GM21447 (cell line): Measurements from ENCODE around the gene HCAR1.
A peak's percentile ranks its signal among the peaks of the same experiment; 100 is the strongest.
"Not testable (repeated sequence)": the region's sequence is repeated elsewhere in the genome, so short reads cannot be mapped to it uniquely, and the experiment has no call there.

Source experiments
- ATAC-seq: cut with Tn5 transposase; IDR thresholded peaks from one replicate; pipeline ENCODE4 v1.9.1; 2021; ENCODE audit not compliant: unreplicated experiment

The HCAR1 gene, protein sequence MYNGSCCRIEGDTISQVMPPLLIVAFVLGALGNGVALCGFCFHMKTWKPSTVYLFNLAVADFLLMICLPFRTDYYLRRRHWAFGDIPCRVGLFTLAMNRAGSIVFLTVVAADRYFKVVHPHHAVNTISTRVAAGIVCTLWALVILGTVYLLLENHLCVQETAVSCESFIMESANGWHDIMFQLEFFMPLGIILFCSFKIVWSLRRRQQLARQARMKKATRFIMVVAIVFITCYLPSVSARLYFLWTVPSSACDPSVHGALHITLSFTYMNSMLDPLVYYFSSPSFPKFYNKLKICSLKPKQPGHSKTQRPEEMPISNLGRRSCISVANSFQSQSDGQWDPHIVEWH

DNA sequence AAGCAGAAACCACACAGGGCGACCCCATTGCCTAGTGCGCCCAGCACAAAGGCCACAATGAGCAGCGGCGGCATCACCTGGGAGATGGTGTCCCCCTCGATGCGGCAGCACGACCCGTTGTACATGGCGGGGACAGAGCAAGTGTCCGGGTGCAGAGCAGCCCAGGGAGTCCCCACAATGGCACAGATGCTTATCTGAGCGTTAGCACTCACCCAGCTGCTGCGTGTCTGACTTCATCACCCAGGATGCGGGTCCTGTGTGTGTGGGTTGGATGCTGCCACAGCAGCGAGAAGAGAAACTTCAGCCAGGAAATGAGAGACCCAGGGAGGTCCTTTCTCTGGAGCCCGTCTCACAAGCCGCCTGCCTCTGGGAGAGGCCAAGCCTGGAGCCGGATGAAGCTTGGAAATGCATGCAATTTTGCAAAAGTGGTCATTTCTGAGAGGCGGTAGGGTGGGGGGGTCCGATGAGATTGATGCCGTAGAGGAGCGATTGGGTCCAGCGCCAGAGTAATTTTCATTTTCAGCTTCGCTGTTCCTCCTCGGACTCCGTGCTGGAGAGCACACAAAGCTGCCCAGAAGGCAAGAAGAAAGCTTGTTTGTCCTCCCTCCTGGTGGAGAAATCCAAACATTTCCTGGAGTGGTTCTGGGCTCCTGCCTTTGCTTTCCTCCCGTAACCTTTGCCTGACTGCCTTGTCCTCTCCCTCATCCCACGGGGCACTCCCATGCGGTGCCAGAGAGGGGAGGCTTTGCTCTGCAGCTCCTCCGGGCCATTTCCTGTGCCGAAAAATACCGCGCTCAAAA is at the start of gene HCAR1:
HCAR1 (minus strand) TSS at position 630 of the 800 bp plus-strand sequence; CDS start at position 125, 505 bp downstream.
- no peak for ATAC-seq

DNA sequence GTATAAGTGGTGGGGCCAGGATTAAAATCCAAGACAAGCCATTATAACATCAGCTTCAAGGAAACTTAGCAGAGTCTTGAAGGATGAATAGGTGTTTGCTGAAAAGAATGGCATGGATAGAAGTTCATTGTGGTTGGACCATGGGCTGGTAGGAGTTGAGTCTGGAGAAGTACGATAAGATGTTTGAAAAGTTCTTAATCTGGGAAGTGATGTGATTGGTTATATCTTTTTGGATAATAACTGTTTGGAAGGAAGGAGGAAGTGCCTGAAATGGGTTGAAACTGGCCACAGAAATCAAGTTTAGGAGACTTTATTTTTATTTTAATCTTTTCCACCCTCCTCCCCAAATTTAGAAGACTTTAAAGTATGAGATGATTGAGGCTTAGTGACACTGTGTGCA is 26.9 kb upstream of the HCAR1 start:
- no peak for ATAC-seq

DNA sequence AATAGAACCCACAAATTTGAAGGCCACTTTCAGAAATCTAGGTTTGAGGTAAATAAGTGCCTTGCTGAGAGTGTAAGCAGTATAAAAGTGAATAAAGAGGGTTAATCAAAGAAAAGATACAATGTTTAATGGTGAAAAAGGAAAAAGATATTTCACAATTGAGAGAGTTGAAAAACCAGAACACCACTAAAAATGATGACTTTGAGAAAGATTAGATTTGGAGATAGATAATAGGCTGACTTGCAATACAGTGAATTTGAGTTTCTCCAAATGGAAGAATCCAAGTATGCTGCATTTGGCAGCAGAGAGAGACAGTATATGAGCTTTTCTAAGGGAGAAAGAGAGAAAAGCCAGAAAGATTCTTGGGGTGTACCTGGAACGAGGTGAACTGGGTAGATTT is 24.1 kb upstream of the HCAR1 start:
- ATAC-seq, result no peak

DNA sequence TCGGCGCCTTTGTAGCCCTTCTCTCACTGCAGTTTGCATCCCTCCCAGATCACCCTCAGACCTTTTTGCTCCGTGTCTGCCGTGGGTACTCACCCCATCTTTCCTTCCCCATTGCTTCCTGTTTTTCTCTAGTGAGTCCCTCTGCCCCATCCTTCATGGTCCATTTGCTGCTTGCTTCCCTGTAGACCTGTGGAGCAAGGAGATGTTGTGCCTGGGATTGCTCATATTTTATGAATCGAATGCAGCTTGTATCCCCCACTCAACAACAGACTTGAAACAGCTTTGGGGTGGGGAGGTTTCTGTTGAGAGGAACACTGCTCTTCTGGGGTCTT is 22.6 kb upstream of the HCAR1 start:
- no peak for ATAC-seq

DNA sequence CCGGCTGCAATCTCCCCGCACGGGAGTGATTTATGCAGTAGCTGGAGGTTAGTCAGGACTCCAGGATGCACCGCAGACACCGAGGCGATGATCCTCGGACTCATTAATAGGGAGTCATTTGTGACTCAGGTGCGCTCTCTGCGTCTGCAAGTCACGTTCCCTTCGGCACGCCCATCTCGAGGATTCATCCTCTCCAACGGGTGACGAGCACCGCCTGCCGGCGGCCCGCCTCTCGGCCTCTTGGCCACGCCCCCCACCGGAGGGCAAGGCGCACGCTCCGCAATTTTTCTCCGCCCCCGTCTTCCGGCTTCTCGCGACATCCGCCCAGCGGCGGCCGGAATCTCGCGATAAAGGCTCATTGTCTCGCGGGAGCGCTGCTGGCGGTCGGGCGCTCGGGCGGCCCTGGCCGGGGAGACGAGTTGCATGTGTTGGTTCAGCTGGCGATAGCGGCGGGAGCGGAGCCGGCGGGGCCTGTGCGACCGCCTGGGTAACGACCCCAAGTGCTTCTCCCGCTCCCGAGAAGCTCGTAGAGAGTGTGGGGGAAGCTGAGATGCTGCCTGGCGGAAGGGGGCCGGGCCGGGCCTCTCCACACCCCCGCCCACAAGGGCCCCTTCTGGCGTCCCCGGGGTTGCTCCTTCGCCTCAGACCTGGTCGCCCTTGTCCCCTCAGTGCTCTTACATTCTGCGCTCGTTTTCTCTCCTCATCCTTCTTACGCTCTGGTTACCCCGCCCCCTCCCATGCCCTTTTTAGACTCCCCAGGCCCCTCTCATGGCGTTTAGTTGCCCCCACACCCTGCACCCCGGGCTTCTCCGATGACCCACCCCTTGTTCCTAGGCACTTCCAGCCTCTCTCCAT is 22.0 kb upstream of the HCAR1 start, which contains the start of gene DENR:
DENR (plus strand) TSS at position 361 of the 855 bp plus-strand sequence. CDS start 878 bp downstream, outside the sequence.
- peak; percentile 92 for ATAC-seq

DNA sequence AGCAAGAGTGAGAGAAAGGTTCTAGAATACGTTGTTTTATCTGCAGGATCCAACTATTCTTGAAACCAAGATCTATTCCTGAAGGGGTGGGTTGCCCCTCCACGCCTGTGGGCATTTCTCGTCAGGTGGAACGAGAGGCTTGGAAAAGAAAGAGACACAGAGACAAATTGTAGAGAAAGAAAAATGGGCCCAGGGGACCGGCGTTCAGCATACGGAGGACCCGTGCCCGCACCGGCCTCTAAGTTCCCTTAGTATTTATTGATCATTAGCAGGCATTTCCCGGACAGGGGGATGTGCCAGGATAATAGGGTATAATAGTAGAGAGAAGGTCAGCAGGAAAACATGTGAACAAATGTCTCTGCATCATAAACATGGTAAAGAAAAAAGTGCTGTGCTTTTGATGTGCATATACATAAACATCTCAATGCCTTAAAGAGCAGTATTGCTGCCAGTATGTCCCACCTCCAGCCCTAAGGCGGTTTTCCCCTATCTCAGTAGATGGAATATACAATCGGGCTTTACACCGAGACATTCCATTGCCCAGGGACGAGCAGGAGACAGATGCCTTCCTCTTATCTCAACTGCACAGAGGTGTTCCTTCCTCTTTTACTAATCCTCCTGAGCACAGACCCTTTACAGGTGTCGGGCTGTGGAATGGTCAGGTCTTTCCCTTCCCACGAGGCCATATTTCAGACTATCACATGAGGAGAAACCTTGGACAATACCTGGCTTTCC is 20.3 kb upstream of the HCAR1 start:
- not testable (repeated sequence) for ATAC-seq

DNA sequence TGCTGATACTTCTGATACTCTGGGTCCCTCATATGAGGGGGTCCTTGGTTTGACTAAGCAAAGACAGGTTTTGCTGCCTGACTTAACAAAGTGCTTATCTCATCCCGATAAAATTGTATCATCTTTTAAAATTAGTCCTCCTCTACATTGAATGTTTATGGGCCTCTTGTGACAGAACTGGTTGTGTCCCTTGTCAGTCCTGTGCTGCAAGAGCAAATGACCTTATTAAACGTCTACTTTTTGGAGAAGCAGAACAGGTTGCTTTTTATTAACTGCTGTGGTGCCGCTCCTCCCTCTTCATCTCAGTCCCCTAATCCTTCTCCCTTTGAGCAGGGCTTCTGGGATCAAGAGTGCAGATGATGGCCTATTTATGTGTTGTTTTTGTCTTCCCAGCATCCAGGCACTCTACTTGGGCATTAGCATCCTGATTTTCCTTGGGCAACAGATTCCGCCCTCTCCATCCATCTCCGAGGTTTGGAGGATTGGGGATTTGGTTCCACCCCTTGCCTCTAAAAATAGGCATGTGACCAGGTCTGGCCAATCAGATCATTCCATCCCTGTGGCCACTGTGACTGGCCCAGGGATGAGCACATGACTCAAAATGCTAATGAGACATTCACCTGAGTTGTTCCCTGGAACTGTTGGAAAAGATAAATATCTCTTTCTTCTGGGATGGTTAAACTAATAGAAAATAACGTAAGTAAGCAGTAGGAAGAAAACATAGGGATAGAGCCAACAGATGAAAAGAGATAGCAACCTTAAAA is 19.1 kb upstream of the HCAR1 start:
- no peak for ATAC-seq

DNA sequence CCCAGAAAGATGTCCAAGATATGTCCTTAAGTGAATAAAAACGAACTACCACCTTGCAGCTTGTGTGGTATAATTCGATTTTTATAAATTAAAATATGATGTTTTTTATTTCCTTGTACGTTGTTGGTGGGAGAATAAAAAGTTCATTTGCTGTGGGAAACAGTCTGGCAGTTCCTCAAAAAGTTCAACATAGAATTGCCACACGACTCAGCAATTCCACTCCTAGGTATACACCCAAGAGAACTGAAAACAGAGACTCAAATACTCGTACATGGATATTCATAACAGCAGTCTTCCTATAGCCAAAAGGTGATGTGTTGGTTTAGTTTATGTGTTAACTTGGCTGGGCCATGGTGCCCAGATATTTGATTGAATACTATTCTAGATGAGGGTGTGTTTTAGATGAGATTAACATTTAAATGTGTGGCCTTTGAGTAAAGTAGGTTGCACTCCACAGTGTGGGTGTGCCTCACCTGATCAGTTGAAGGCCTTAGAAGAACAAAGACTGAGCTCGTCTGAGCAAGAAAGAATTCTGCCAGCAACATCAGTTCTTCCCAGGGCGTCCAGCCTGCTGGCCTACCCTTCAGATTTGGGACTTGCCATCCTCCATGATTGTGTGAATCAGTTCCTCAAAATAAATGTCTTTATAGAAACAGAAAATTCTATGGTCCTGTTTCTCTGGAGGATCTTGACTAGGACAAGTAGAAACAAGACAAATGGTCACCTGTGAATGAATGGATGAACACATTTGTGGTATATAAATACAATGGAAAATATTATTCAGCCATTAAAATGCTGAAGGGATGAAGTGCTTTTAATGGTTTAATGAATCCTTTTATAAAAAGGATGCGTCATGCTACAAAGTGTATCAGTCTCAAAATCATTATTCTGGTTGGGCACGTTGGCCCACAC is 16.8 kb upstream of the HCAR1 start:
- no peak for ATAC-seq

DNA sequence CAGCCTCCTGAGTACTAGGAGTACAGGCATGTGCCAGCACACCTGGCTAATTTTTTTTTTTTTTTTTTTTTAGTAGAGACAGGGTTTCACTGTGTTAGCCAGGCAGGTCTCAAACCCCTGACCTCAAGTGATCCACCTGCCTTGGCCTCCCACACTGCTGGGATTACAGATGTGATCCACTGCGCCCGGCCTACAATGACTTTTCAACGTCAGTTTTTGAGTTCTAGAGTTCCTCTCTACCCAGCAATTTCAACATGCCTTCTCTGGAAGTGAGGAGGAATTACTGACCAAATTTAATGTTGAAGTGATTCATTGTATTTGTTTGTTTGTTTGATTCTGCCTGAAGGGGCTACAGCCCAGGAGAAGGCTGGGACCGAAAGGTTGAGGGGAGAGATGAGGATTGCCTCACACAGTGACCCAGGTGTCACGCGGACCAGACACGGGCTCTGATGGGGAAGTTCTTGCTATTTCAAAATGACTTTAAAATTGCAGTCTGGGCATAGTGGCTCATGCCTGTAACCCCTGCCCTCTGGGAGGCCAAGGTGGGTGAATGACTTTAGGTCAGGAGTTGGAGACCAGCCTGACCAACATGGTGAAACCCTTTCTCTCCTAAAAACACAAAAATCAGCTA is 13.4 kb upstream of the HCAR1 start:
- ATAC-seq, result no peak

DNA sequence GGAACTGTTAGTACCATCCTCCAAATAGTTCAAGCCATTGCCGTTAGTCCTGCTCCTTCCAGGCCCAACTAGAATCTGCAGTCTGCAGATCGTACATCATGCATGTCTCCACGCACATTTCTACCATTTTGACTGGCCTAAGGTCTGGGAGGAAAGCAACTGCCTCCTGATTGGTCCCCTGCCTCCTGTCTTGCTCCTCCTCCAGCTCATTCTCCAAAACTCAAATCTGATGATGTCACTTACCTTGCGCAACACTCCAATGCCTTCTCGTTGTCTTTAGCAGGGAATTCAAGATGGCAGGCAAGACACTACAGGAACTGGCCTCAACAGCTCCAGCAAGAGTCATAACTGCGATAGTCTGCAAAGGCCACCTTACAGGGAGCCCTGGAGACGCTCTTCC is 9.7 kb upstream of the HCAR1 start:
- ATAC-seq, result no peak

DNA sequence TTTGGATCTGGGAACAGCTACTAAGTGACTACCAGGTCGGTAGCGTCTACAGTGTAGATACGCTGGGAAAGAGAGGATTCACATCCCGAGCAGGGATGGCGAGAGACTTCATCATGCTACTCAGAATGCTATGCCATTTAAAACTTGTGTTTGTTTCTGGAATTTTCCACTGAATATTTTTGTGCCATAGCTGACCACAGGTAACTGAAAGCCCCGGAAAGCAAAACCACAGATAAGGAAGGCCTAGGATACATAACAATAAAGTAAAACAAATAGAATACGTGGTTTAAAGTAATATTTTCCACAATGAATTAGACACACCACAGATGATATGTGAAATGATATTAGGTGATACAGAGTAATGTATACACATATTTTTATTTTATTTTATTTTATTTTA is 7.9 kb upstream of the HCAR1 start:
- no peak for ATAC-seq

DNA sequence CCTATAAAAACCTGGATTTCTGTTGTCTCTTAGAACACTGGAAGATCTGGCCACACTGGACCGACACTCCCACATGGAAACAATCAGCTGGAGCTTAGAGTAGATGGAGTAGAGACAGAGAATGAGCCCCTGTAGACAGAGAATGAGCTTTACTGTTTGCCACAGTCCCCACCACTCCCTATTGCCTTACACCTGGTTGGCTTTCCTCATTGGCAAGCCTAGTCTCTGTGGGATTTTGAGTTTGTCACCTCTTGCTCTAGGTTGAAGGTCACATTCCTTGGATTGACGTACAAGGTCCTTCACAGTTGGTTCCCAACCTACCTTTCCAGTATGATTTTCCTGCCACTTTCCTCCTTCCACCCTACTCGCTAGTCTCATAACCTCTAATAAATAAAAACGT is 2.0 kb upstream of the HCAR1 start:
- no peak for ATAC-seq

DNA sequence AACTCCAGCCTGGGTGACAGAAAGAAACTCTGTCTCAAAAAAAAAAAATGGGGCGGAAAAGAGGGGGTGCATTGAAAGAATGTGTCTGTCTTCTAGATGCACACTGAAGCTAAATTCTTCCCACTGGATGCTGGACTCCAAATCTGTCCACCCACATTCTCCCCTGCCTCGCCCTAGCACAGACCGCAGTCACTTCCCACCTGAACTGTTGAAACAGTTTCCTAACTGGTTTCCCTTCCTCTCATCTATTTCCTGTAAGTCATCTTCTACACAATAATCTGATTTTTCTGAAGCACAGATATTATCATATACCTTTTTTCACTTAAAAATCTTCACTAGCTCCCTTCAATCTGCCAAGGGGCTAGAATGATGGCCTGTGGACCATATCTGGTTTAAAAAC is 1.5 kb upstream of the HCAR1 start:
- ATAC-seq, result no peak

DNA sequence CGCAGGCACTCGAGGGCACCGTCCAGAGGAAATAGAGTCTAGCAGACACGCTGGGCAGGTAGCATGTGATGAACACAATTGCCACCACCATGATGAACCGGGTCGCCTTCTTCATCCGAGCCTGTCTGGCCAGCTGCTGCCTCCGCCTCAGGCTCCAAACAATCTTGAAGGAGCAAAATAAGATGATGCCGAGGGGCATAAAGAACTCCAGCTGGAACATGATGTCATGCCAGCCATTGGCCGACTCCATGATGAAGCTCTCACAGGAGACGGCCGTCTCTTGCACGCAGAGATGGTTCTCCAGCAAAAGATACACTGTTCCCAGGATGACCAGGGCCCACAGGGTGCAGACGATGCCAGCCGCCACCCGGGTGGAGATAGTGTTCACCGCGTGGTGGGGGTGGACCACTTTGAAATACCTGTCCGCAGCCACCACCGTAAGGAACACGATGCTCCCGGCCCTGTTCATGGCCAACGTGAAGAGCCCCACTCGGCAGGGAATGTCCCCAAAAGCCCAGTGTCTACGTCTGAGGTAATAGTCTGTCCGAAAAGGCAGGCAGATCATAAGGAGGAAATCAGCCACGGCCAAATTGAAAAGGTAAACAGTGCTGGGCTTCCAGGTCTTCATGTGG is 945 bp downstream of the HCAR1 start:
- ATAC-seq, result no peak

DNA sequence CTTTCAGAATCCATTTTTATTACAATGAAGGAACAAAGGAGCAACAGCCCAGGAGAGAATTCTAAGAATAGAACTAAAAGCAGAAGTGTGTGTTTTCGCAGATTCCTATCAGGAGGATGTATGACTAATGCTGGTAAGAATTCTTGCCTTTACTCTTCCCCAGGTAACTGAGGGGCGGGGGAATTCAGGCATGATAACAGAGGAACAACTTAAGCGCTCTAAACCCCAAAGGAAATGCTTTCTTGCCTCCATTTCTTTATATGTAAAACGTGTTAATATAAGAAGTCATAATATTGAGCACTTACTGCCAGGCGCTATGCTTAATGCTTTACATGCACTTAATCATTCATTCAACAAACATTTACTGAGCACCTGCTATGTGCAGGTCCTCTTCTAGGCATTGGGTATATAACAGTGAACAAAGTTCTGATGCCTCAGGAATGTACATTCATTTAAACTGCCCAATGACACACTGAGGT is 4.5 kb downstream of the HCAR1 start:
- ATAC-seq, result no peak

DNA sequence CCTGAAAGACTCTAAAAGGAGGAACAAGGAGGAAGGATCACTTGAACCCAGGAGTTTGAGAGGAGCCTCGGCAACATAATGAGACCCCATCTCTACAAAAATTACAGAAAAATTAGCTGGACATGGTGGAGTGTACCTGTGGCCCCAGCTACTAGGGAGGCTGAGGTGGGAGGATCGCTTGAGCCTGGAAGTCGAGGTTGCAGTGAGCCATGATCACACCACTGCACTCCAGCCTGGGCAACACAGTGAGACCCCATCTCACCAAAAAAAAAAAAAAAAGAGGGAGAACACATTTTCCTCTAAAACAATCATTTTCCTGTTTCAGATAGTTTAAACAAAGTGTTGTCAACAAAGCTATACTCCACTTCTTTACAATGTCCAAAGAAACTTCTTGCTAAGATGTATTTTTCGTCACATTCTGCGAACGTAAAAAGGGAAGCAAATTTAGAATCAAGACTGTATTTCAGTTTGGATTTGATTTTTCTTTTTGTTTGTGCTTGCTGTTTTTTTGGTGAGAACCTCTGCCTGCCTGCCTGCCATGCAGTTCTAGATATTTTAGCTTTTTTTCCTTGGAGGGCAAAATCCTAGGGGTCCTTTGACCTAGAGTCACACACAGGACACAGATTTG is 5.1 kb downstream of the HCAR1 start:
- no peak for ATAC-seq

DNA sequence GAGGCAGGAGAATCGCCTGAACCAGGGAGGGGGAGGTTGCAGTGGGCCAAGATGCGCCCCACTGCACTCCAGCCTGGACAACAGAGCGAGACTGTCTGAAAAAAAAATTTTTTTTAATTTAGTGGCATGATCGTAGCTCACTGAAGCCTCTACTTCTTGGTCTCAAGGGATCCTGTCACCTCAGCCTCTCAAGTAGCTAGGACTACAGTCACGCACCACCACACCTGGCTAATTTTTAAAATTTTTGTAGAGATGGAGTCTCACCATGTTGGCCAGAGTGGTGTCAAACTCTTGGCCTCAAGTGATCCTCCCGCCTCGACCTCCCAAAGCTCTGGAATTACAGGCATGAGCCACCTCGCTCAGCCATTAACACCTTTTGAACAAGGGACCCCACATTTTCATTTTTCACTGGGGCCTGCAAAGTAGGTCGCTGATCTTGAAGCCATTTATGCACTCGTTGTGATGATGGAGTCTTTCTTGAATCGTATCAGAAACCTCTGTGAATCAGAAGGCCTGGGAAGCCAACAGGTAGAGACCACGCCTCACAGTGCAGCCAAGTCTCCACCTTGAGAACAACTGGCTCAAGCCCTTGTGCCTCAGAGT is 5.9 kb downstream of the HCAR1 start:
- ATAC-seq, result no peak
